DOHH2 (cell line): ENCODE measurements around the gene RRAS.
A peak's percentile ranks its signal among the peaks of the same experiment; 100 is the strongest.

Source experiments
- H3F3A ChIP-seq: fragments of 200-600 bp; sonication (generic), shearing (Covaris generic); 2 replicates; pipeline ENCODE4 v1.6.0; 2016; ENCODE audit warnings: antibody characterized with exemption, mild to moderate bottlenecking; ENCODE audit not compliant: control insufficient read depth, insufficient read depth
- H3K27ac ChIP-seq: fragments of 200-600 bp; sonication (generic); 2 replicates; pipeline ENCODE4 v1.5.1; 2014; ENCODE audit warnings: low read depth, mild to moderate bottlenecking, low read length, moderate library complexity
- H3K27me3 ChIP-seq: fragments of 200-600 bp; sonication (generic); 2 replicates; pipeline ENCODE4 v1.6.1; 2014; ENCODE audit warnings: mild to moderate bottlenecking, low read length, mixed read lengths; ENCODE audit not compliant: control insufficient read depth
- H3K36me3 ChIP-seq: fragments of 200-600 bp; sonication (generic); 2 replicates; pipeline ENCODE4 v1.6.1; 2014; ENCODE audit warnings: mild to moderate bottlenecking, low read length, moderate library complexity, mixed read lengths; ENCODE audit not compliant: control insufficient read depth
- H3K4me1 ChIP-seq: fragments of 200-600 bp; sonication (generic); 2 replicates; pipeline ENCODE4 v1.6.1; 2014; ENCODE audit warnings: mild to moderate bottlenecking, low read length, mixed read lengths; ENCODE audit not compliant: control insufficient read depth
- H3K4me2 ChIP-seq: fragments of 200-600 bp; sonication (generic); 2 replicates; pipeline ENCODE4 v1.6.0; 2014; ENCODE audit warnings: mild to moderate bottlenecking, low read length, moderate library complexity
- H3K4me3 ChIP-seq: fragments of 200-600 bp; sonication (generic); 2 replicates; pipeline ENCODE4 v1.5.1; 2014; ENCODE audit warnings: mild to moderate bottlenecking, low read length, mixed read lengths
- H3K79me2 ChIP-seq: fragments of 200-600 bp; sonication (generic); 2 replicates; pipeline ENCODE4 v1.6.1; 2014; ENCODE audit warnings: mild to moderate bottlenecking, low read length, mixed read lengths; ENCODE audit not compliant: control insufficient read depth
- H3K9me2 ChIP-seq: fragments of 200-600 bp; sonication (generic); replicated peaks from 2 replicates; pipeline ENCODE4 v1.6.1; 2014; ENCODE audit warnings: mild to moderate bottlenecking, low read length, mixed read lengths; ENCODE audit not compliant: control insufficient read depth
- H3K9me3 ChIP-seq: fragments of 200-600 bp; sonication (generic); 2 replicates; pipeline ENCODE4 v1.6.1; 2014; ENCODE audit warnings: antibody characterized with exemption, low read length, mixed read lengths; ENCODE audit not compliant: control insufficient read depth, insufficient read depth
- H4K20me1 ChIP-seq: fragments of 200-600 bp; sonication (generic); 2 replicates; pipeline ENCODE4 v1.6.0; 2014; ENCODE audit warnings: low read depth, mild to moderate bottlenecking, antibody characterized with exemption, low read length, moderate library complexity; ENCODE audit not compliant: control insufficient read depth, insufficient read depth
- CTCF ChIP-seq: fragments of 200-600 bp; sonication (generic); IDR thresholded peaks from one replicate; pipeline ENCODE4 v1.5.1; 2014; ENCODE audit warnings: antibody characterized with exemption, mild to moderate bottlenecking, low read depth, low read length; ENCODE audit not compliant: poor library complexity, severe bottlenecking
- EZH2phosphoT487 ChIP-seq: fragments of 200-600 bp; sonication (generic); IDR thresholded peaks from 2 replicates; pipeline ENCODE4 v1.6.1; 2017; ENCODE audit warnings: borderline replicate concordance, mild to moderate bottlenecking, antibody characterized with exemption, low read length, moderate library complexity, mixed read lengths

RRAS gene

GRCh38 chr19:49642492-49643035 lies 2.6 kb upstream of the RRAS start:
- H3K79me2 ChIP-seq = peaks cover 62% of the 10 kb centered on the region
- H3K36me3 ChIP-seq = peaks cover 48% of the 10 kb centered on the region
- H3K27ac ChIP-seq = peak overlapping the region; percentile 68
- H3K4me3 ChIP-seq = peak overlapping the region; percentile 95
- TF ChIP-seq EZH2phosphoT487 (no peak), CTCF (no peak)
- no peaks in the 10 kb centered on the region for H3K9me2 ChIP-seq
- no peaks in the 10 kb centered on the region for H4K20me1 ChIP-seq
- no peaks in the 10 kb centered on the region for H3K9me3 ChIP-seq
- peaks cover 6% of the 10 kb centered on the region for H3F3A ChIP-seq
- peaks cover 31% of the 10 kb centered on the region for H3K4me1 ChIP-seq
- peaks cover 14% of the 10 kb centered on the region for H3K27me3 ChIP-seq
- H3K4me2 ChIP-seq = peak overlapping the region; percentile 89

GRCh38 chr19:49641688-49642491 lies 1.9 kb upstream of the RRAS start, which contains the start of gene SCAF1:
TSS of gene SCAF1 (plus strand) at chr19:49642209. CDS start at chr19:49645027, 2,818 bp downstream.
- peak within 1 kb of the TSS; percentile 99 for H3K4me2 ChIP-seq
- H3K9me3 ChIP-seq = no peaks in the 10 kb centered on the region
- peak within 1 kb of the TSS; percentile 98 for H3K27ac ChIP-seq
- peak within 1 kb of the TSS; percentile 99 for H3K4me3 ChIP-seq
- no peaks in the 10 kb centered on the region for H4K20me1 ChIP-seq
- H3K36me3 ChIP-seq = peaks cover 42% of the 10 kb centered on the region
- no peak for TF ChIP-seq EZH2phosphoT487
- no peak for TF ChIP-seq CTCF
- peaks cover 32% of the 10 kb centered on the region for H3K4me1 ChIP-seq
- peaks cover 6% of the 10 kb centered on the region for H3F3A ChIP-seq
- peaks cover 15% of the 10 kb centered on the region for H3K27me3 ChIP-seq
- no peaks in the 10 kb centered on the region for H3K9me2 ChIP-seq
- peaks cover 55% of the 10 kb centered on the region for H3K79me2 ChIP-seq

- Histone ChIP-seq H3K9me3 (no peaks in the 10 kb centered on the region), H3K4me2 (peak overlapping the region; percentile 76), H4K20me1 (no peaks in the 10 kb centered on the region), H3K4me3 (peak overlapping the region; percentile 66), H3K79me2 (peaks cover 32% of the 10 kb centered on the region), H3F3A (peaks cover 6% of the 10 kb centered on the region), H3K36me3 (peaks cover 19% of the 10 kb centered on the region), H3K9me2 (no peaks in the 10 kb centered on the region), H3K4me1 (peaks cover 32% of the 10 kb centered on the region), H3K27me3 (peaks cover 19% of the 10 kb centered on the region), H3K27ac (no peak overlapping the region)
- TF ChIP-seq CTCF (no peak), EZH2phosphoT487 (no peak)
Observed at GRCh38 chr19:49639401-49640112, 386 bp downstream of the RRAS start.
